Fibroblast of gingiva (primary cell): ENCODE results near the gene APMAP.

Experiments
- DNase-seq: peaks from one replicate; pipeline ENCODE4 v3.0.0-alpha.2; 2011; ENCODE audit warnings: low read depth

Gene APMAP

DNA sequence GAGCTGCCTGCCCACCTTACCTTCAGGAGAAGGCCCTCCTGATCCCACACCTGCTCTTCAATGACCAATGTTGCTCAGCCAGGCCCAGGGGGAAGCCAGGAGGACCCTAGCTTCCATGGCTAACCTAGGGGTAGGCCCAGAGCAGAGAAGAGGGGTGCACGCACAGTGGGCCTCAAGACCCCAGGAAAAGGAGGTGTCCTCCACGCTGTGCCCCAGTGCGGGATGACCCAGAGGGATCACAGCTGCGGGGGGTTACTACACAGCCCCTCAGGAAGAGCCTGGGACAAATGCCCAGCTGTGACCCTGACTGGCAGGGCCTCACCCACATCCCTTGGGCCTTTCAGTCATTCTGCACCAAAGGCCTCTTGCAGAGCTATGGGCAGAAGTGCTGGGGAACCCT is 31.6 kb upstream of the APMAP start:
- no peak for DNase-seq

GRCh38 chr20:25023356-25023755 is 30.8 kb upstream of the APMAP start:
- DNase-seq = no peak

- no peak for DNase-seq
Observed at GRCh38 chr20:25022680-25023079, 30.1 kb upstream of the APMAP start.

GRCh38 chr20:25021336-25021735 is 28.8 kb upstream of the APMAP start:
- no peak for DNase-seq

- DNase-seq = no peak
Observed at GRCh38 chr20:25020901-25021301, 28.4 kb upstream of the APMAP start.

- DNase-seq = no peak
Observed at GRCh38 chr20:25020345-25020744, 27.8 kb upstream of the APMAP start.

DNA sequence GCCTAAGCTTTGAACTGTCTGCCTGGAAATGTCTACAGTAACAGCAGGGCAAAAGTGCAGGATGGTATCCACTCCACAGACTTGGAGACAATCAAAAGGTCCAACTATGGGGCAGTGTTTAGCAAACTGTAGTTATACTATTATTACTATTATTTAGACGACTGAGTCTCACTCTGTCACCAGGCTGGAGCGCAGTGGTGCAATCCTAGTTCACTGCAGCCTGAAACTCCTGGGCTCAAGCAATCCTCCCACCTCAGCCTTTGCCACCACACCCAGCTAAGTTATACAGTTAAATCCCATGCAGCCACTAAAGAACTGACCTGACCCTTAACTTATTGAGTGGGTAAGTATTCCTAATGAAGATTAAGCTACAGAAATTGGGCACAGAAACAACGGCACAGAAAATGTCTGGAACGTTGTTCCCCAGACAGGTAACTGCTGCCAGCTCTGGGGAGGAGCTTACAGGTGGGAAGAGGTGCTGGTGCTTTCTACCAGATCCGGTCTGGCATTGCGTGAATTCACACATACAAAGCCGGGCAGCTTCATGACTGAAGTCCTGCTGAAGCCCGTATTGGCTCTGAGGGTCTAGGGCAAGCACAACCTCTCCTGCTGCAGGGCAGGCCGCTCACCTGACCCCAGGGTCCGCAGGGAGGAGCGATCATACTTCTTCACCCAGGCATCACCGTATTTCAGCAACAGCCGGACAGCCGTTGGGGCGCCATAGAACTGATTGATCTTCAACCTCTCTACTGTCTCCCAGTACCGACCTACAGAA is 27.0 kb upstream of the APMAP start:
- no peak for DNase-seq

GRCh38 chr20:25018841-25019240 is 26.3 kb upstream of the APMAP start:
- no peak for DNase-seq

GRCh38 chr20:25018425-25018824 is 25.9 kb upstream of the APMAP start:
- no peak for DNase-seq

- DNase-seq = no peak
Observed at GRCh38 chr20:25017257-25017803, 24.8 kb upstream of the APMAP start.

GRCh38 chr20:25016471-25016870 is 23.9 kb upstream of the APMAP start:
- DNase-seq = no peak

GRCh38 chr20:25015986-25016385 is 23.4 kb upstream of the APMAP start:
- no peak for DNase-seq

DNA sequence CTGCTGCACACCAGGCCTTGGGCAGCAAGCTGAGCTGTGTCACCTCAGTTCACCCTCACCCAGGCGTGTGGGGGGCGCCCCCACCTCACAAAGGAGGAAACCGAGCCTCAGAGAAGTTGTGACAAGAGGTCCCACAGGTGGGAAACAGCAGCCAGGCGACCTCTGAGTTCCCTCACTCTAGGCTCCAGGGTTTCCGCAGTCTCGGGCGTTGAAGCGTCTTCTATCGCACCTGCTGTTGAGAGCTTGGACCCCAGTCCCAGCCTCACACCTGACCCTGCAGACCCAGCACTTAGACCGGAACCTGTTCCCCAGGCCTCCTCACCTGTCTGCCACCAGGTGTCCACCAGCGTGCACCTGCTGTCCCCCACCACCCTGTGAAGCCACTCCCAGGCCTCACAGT is 22.3 kb upstream of the APMAP start:
- no peak for DNase-seq

DNA sequence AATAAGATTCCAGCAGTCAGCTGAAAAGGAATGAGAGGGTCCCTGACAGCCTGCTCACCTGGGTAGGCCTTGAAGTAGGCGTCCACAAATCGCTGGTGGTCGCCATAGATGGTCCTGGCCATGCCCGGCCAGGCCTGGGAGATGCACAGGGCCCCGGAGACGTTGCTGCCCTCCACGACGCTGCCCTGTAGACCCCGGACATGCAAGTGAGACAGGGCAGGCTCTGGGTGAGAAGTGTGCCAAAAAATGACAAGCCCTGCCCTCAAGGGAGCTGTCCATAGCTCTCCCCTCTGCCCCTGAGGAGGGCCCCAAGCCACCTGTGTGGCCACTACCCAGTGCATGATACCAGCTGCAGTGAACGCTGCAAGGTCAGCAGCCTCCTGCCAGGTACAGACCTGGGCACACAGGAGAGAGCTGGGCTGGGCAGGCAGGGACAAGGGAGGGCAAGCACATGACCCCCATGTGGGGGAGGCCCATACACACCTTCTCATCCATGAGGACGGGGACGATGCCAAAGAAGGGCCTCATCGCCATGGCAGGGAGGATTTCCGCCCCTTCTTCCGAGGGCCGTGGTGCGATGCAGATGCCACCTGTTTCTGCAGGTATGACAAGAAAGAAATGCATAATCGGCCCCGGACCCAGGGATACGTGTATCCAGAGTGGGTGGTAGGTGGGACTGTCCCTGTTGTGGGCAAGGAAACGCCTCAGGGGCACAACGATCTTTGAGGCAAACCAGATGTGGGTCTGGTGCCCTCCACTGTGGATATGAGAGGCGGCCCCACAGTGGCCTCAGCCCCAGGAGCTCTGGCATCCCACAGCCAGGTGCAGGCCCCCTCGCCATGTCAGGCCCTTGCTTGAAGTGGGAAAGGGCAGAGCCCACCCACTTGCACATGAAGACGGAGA is 21.2 kb upstream of the APMAP start:
- no peak for DNase-seq

DNA sequence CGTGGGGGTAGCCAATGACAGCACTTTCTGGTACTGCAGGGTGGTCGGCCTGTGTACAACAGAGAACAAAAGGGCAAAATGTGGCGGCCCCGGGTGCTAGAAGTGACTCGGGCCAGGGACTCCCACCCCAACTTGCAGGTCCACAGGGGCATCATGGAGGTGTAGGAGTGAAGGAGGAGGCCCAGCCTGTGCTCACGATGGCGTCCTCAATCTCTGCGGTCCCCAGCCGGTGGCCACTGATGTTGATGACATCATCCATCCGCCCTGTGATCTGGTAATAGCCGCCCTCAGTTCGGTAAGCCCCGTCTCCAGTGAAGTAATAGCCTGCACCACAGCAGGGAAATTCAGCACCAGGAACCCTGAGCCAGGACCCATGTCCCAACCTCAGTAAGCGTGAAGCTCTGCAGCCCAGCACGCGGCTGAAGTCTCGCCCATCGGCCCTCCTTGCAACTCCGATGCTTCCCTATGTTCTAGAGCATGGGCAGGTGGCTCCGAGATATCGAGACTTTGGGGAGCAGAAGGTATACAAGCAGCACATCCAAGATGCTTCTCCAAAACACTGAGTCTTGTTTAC is 20.2 kb upstream of the APMAP start:
- DNase-seq = no peak

GRCh38 chr20:25011831-25012241 is 19.3 kb upstream of the APMAP start:
- DNase-seq = no peak

GRCh38 chr20:25011261-25011660 is 18.7 kb upstream of the APMAP start:
- no peak for DNase-seq

DNA sequence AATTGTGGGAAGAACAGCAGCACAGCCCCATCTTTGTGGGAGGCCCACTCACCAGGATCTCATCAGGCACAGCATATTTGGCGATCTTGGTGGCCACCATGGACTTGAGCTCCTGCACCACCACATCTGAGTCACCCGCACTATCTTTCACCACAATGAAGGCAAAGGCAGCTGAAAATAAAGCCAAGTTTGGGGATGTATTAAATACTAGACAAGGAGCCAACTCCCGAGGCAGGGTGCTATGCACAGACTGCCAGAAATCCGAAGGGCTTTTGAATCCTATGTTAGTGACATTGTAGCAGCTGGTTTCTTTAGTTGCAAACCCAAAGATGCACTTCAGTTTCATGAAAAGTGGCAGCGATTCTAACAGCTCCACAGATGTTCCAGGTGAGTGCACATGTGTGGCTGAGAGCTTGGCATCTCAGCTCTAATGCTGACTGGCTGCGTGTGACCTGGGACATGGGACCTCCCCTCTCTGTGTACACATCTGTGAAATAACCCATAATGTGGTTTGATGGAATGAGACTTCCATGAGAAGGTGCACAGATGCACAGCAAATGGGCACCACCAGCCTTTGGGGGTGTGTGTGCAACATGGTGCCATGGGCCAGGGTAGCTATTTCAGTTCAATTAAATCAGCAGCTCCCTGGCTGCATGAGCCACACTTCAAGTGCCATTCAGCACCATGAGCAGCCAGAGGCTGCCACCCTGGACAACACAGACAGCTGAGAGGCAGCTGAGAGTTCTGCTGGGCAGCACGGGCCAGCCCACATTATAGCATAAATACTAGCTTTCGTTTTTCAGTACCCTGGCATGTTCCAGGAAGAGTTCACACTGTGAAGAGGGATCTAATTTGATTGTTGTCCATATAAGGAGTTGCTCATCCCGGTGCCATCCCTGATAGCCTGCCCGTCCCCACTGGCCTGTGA is 16.9 kb upstream of the APMAP start:
- DNase-seq = no peak

DNA sequence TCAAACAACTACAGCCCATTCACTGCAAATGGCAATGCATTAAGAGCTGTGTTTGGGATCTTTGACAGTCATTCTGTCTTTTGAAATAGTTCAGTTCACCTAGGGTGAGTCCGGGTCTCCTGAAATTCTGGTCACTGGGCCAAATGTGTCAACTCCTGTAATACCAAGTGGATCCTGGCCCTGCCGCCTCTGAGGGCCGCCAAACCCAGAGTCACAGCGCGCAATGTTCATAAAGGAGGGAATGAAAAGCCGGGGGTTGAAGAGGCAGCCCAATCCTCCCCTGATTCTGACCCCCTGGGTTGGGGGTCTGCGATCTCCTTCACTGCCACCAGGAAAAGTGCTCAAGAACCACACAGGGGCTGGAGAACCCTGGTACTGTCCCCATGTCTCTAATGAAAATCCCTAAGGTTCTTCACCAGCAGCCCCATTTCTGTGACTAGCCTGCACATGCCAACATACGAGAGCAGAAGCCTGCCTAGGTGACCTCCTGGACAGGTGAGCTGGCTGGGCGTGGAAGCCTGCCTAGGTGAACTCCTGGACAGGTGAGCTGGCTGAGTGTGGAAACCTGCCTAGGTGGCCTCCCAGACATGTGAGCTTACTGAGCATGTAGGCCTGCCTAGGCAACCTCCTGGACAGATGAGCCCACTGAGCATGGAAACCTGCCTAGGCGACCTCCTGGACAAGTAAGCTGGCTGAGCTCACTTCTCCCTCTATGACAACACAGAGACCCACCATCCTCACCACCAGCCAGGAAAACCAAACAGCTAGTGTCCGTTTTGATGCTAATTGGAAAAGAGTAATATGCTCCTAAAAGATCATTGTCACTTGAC is 16.1 kb upstream of the APMAP start:
- no peak for DNase-seq

GRCh38 chr20:25007491-25008305 is 15.1 kb upstream of the APMAP start:
- no peak for DNase-seq
